K562 (cell line): ENCODE data around the gene FAM177B. TPM values are rescaled to one million over a fixed set of nuclear protein-coding genes. Genes with fewer than 3 reads are reported as not detected.

Source experiments
- CHD7 ChIP-seq: fragments of 200-600 bp; sonication (generic); IDR thresholded peaks from one replicate; pipeline ENCODE4 v1.6.1; 2012; ENCODE audit warnings: mild to moderate bottlenecking, low read depth, low read length, inconsistent platforms
- HNRNPH1 ChIP-seq: fragments of 200-400 bp; formaldehyde crosslinking; optimal IDR thresholded peaks from 2 replicates; pipeline ENCODE3; 2017; ENCODE audit warnings: low read depth, mild to moderate bottlenecking, low read length, moderate library complexity
- HOMEZ ChIP-seq: fragments of 250-450 bp; sonication (Bioruptor Pico); IDR thresholded peaks from 2 replicates; pipeline ENCODE4 v1.4.0; 2020; ENCODE audit warnings: mild to moderate bottlenecking, moderate library complexity
- TGIF2 ChIP-seq: sonication (generic); formaldehyde crosslinking; IDR thresholded peaks from 2 replicates; pipeline ENCODE4 v1.8.1; 2022; ENCODE audit warnings: mild to moderate bottlenecking, missing genetic modification reagents, moderate library complexity
- ZNF280A ChIP-seq: fragments of 450-650 bp; IDR thresholded peaks from 2 replicates; pipeline ENCODE4 v1.6.1; 2018; ENCODE audit warnings: mild to moderate bottlenecking, low read depth; ENCODE audit not compliant: partially characterized antibody
- ZNF347 ChIP-seq: fragments of 450-650 bp; formaldehyde crosslinking; IDR thresholded peaks from 2 replicates; pipeline ENCODE4 v1.4.0; 2020; ENCODE audit warnings: low read depth, mild to moderate bottlenecking, moderate library complexity
- polyA plus RNA-seq, 8 experiments: library from polyadenylated mRNA; depleted of rRNA in 4 of 8; stranded (reverse) in 5 of 8; unstranded in 3 of 8; fragments of >200 nt; fragmentation: Nextera tagmentation in 2 of 8; fragmentation: Illumina TruSeq in 1 of 8; extraction: Ambion mirVana in 2 of 8; extraction: Trizol in 1 of 8; gene quantifications; 2 replicates each; pipeline versions ENCODE4 v1.2.1 to v1.2.3, GENCODE V29; 2011 to 2014; ENCODE audit warnings: inconsistent platforms in 1 of 8, missing spikeins in 1 of 8
- total RNA-seq, 7 experiments: library from RNA; depleted of rRNA in 6 of 7; stranded (reverse); fragments of >200 nt in 6 of 7; fragmentation: Illumina TruSeq in 2 of 7; extraction: Trizol in 2 of 7; gene quantifications; 2 replicates each; pipeline versions ENCODE4 v1.2.1 to v1.2.3, GENCODE V29; 2011 to 2021; ENCODE audit warnings: low replicate concordance in 1 of 7
- TF ChIP-seq, protein P1 (sequence below): fragments of 250-450 bp; sonication (Bioruptor Pico); IDR thresholded peaks from 2 replicates; pipeline ENCODE4 v1.5.0; 2021; ENCODE audit warnings: mild to moderate bottlenecking, moderate library complexity

Gene FAM177B
- total and polyA plus RNA-seq, 9 of the 15 experiments (the other 6 are each of a cell fraction or from before 2014, with no cell fraction given) = not detected

DNA sequence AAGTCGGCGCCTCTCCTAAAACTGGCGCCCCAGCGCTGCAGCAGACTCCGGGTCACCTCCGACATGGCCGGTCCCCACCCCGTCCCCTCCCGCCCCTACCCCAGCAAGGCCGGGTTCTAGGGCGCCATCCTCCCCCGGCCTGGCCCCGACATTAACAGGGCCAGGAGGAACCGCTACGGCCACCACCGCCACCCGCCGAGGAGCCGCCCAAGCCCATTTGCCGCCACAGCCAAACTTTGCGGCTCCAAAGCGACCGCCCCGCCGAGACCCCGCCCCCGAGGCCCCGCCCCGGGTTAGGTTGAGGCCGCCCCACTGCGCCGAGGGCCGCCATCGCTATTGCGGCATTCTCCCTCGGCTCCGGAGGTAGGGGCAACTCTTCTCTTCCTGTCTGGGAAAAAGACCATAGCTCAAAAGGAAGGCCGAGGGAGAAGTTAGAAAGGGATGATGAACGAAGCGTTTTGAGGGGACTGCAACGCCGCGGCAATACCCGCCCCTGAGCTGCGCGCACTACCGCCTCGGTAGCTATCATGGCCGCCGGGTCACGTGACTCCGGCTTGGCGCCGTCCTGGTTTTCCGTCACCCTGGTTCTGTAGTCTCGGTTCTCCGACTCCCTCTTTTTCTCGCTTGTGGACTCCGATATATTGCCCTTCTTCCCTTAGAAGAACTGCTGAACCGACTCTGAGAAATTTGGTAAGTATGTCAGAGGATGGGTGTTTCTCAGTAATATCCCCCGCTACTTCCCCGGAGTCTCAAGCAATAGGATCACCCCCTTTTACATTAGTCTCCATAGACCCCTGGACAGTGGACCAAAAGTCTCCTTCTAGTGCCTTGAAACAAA is 24.5 kb upstream of the FAM177B start, which contains the start of the genes AIDA and BROX (continued):
- TF ChIP-seq ZNF280A = no peak
- TF ChIP-seq HNRNPH1 = no peak
- no peak for TF ChIP-seq ZNF347 (CRISPR knock-in tag)
- peak; percentile 62; the same call in 1 of the 2 replicates for TF ChIP-seq HOMEZ (CRISPR knock-in tag)
- TF ChIP-seq CHD7 = no peak
- TF ChIP-seq TGIF2 (CRISPR knock-in tag) = no peak
- TF ChIP-seq, protein P1, sequence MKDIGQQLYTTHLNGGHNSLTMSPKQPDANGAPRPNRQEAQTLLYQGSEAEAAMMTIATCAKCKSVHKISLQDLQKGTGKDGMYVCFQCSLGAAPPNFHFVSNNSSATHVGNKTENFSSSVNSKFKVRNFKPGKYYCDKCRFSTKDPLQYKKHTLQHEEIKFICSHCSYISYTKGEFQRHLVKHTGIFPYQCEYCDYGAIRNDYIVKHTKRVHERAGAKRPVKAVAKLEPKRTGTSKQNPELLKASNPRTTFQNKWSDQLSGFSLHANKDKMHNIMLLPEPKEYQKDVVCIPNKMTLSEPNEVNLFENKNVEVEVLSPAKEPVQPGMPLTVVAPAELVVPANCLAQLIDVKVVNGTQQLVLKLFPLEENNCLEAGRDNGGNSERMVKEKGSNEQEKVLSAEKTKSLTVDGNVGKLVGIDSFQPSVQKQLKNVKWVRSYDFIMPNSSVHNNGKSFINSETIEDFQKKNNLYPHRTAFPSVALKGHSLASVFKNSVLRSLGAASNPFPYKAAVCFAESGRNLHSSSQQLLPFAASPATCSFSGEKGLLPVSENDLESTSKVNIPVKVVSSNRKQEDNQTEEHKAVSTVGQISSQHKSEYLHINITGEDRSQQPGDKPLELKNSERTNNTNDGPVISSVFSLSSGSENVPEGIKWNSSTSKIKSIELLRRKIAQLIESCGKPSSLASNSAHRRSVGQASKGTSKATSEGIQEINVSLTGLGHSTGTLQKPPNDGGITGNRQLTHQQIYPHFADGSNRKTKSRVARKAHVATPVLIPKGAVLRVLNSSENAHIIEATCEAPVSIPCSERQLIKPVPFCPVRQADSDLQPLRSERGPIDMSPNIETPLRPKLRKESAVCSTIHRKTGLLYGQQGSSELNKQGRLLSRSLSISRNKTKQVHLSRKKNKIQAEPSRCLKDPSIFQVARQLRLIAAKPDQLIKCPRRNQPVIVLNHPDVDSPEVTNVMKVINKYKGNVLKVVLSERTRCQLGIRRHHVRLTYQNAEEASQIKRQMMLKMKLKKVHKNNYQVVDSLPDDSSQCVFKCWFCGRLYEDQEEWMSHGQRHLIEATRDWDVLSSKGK = no peak
